ACC112 (cell line): ENCODE results near the gene NOX5.

Source experiments
- H2AFZ ChIP-seq: fragments of 200-600 bp; sonication (generic); one replicate; pipeline ENCODE4 v1.6.0; 2017; ENCODE audit warnings: antibody characterized with exemption, low read length; ENCODE audit not compliant: unreplicated experiment
- H3K27ac ChIP-seq: fragments of 200-600 bp; sonication (generic); 2 replicates; pipeline ENCODE4 v1.5.1; 2014; ENCODE audit warnings: low read depth, mild to moderate bottlenecking, antibody characterized with exemption, low read length, moderate library complexity
- H3K27me3 ChIP-seq: fragments of 200-600 bp; sonication (generic); 2 replicates; pipeline ENCODE4 v1.6.1; 2014; ENCODE audit warnings: mild to moderate bottlenecking, antibody characterized with exemption, low read length, moderate library complexity, mixed read lengths; ENCODE audit not compliant: insufficient read depth
- H3K36me3 ChIP-seq: fragments of 200-600 bp; sonication (generic); 2 replicates; pipeline ENCODE4 v1.6.1; 2016; ENCODE audit warnings: mild to moderate bottlenecking, antibody characterized with exemption, low read length, moderate library complexity, mixed read lengths; ENCODE audit not compliant: insufficient read depth
- H3K4me1 ChIP-seq: fragments of 200-600 bp; sonication (generic); one replicate; pipeline ENCODE4 v1.6.1; 2016; ENCODE audit warnings: low read length, mixed read lengths; ENCODE audit not compliant: insufficient read depth, unreplicated experiment, control insufficient read depth
- H3K4me3 ChIP-seq: fragments of 200-600 bp; sonication (generic); 2 replicates; pipeline ENCODE4 v1.5.1; 2014; ENCODE audit warnings: mild to moderate bottlenecking, low read depth, low read length
- H3K79me2 ChIP-seq: fragments of 200-600 bp; sonication (generic); one replicate; pipeline ENCODE4 v1.6.0; 2016; ENCODE audit warnings: low read length; ENCODE audit not compliant: control insufficient read depth, unreplicated experiment, insufficient read depth

Gene NOX5

GRCh38 chr15:69000725-69001503 lies 13.6 kb upstream of the NOX5 start:
- no peaks in the 10 kb centered on the region for H3K79me2 ChIP-seq
- no peak overlapping the region for H3K27ac ChIP-seq
- no peak overlapping the region for H3K4me3 ChIP-seq
- no peaks in the 10 kb centered on the region for H3K36me3 ChIP-seq
- no peak overlapping the region for H2AFZ ChIP-seq
- H3K27me3 ChIP-seq = peaks cover 39% of the 10 kb centered on the region
- H3K4me1 ChIP-seq = no peaks in the 10 kb centered on the region

GRCh38 chr15:69002783-69003182 lies 11.7 kb upstream of the NOX5 start:
- Histone ChIP-seq H3K36me3 (no peaks in the 10 kb centered on the region), H3K4me1 (no peaks in the 10 kb centered on the region), H3K4me3 (no peak overlapping the region), H3K27ac (no peak overlapping the region), H3K79me2 (no peaks in the 10 kb centered on the region), H3K27me3 (peaks cover 42% of the 10 kb centered on the region), H2AFZ (no peak overlapping the region)

- Histone ChIP-seq H2AFZ (no peak overlapping the region), H3K36me3 (no peaks in the 10 kb centered on the region), H3K27ac (no peak overlapping the region), H3K27me3 (peaks cover 42% of the 10 kb centered on the region), H3K4me3 (no peak overlapping the region), H3K4me1 (no peaks in the 10 kb centered on the region), H3K79me2 (no peaks in the 10 kb centered on the region)
These were observed 10.5 kb upstream of the NOX5 start for GRCh38 chr15:69004011-69004410.

GRCh38 chr15:69008056-69008455 lies 6.4 kb upstream of the NOX5 start:
- no peak overlapping the region for H3K4me3 ChIP-seq
- no peaks in the 10 kb centered on the region for H3K4me1 ChIP-seq
- no peak overlapping the region for H2AFZ ChIP-seq
- H3K79me2 ChIP-seq = no peaks in the 10 kb centered on the region
- no peaks in the 10 kb centered on the region for H3K36me3 ChIP-seq
- H3K27ac ChIP-seq = no peak overlapping the region
- H3K27me3 ChIP-seq = peaks cover 22% of the 10 kb centered on the region

GRCh38 chr15:69009341-69009740 lies 5.2 kb upstream of the NOX5 start:
- Histone ChIP-seq H3K79me2 (no peaks in the 10 kb centered on the region), H2AFZ (no peak overlapping the region), H3K27me3 (peaks cover 17% of the 10 kb centered on the region), H3K27ac (no peak overlapping the region), H3K4me3 (no peak overlapping the region), H3K4me1 (no peaks in the 10 kb centered on the region), H3K36me3 (no peaks in the 10 kb centered on the region)

- no peak overlapping the region for H3K27ac ChIP-seq
- no peaks in the 10 kb centered on the region for H3K4me1 ChIP-seq
- 0 out of 2 replicates have a peak, but pooled peaks cover 8% of the 10 kb centered on the region for H3K27me3 ChIP-seq
- no peaks in the 10 kb centered on the region for H3K36me3 ChIP-seq
- no peaks in the 10 kb centered on the region for H3K79me2 ChIP-seq
- no peak overlapping the region for H2AFZ ChIP-seq
- H3K4me3 ChIP-seq = no peak overlapping the region
These were observed 2.9 kb upstream of the NOX5 start for GRCh38 chr15:69011641-69012040.

- no peaks in the 10 kb centered on the region for H3K79me2 ChIP-seq
- no peaks in the 10 kb centered on the region for H3K36me3 ChIP-seq
- no peak overlapping the region for H3K27ac ChIP-seq
- no peaks in the 10 kb centered on the region for H3K4me1 ChIP-seq
- 0 out of 2 replicates have a peak, but pooled peaks cover 6% of the 10 kb centered on the region for H3K27me3 ChIP-seq
- H3K4me3 ChIP-seq = no peak overlapping the region
- H2AFZ ChIP-seq = no peak overlapping the region
These were observed 1.6 kb upstream of the NOX5 start for GRCh38 chr15:69012761-69013364.

GRCh38 chr15:69013726-69014406 lies 629 bp upstream of the NOX5 start:
- H3K79me2 ChIP-seq = no peaks in the 10 kb centered on the region
- H3K4me1 ChIP-seq = no peaks in the 10 kb centered on the region
- no peaks in the 10 kb centered on the region for H3K36me3 ChIP-seq
- H2AFZ ChIP-seq = no peak overlapping the region
- H3K4me3 ChIP-seq = no peak overlapping the region
- no peak overlapping the region for H3K27ac ChIP-seq
- H3K27me3 ChIP-seq = 0 out of 2 replicates have a peak, but pooled peaks cover 6% of the 10 kb centered on the region

GRCh38 chr15:69015591-69015990 lies 1.1 kb downstream of the NOX5 start:
- Histone ChIP-seq H3K4me3 (no peak overlapping the region), H3K79me2 (no peaks in the 10 kb centered on the region), H3K27me3 (peaks cover 15% of the 10 kb centered on the region; the same call in 1 of the 2 replicates), H3K36me3 (no peaks in the 10 kb centered on the region), H3K4me1 (no peaks in the 10 kb centered on the region), H2AFZ (no peak overlapping the region), H3K27ac (no peak overlapping the region)

- Histone ChIP-seq H3K36me3 (no peaks in the 10 kb centered on the region), H3K79me2 (no peaks in the 10 kb centered on the region), H3K4me1 (no peaks in the 10 kb centered on the region), H2AFZ (no peak overlapping the region), H3K27me3 (peaks cover 19% of the 10 kb centered on the region; the same call in 1 of the 2 replicates), H3K4me3 (no peak overlapping the region), H3K27ac (no peak overlapping the region)
These were observed 1.6 kb downstream of the NOX5 start for GRCh38 chr15:69016021-69016595.
